ENCODE measurements around the gene AFF3.

AFF3 gene

GRCh38 chr2:99679518-99679917 is 462.9 kb downstream of the AFF3 start:
- no peak overlapping the region for H2AFZ ChIP-seq (ENCODE audit: low read depth, low read length)
- H4K20me1 ChIP-seq (ENCODE audit: insufficient read depth, low read length), result no peaks in the 10 kb centered on the region
- H3K36me3 ChIP-seq (replicated peaks; ENCODE audit: low read depth, low read length), result peaks cover 7% of the 10 kb centered on the region
- H3K4me1 ChIP-seq (ENCODE audit: low read length), result no peaks in the 10 kb centered on the region
- TF ChIP-seq CTCF (IDR thresholded peaks at IDR 0.05; ENCODE audit: low read depth, low read length), result no peak
- no peak for TF ChIP-seq EZH2phosphoT487 (IDR thresholded peaks at IDR 0.05; ENCODE audit: low read depth)
- no peaks in the 10 kb centered on the region for H3K27me3 ChIP-seq (ENCODE audit: low read depth, low read length)
- no peak overlapping the region for H3K27ac ChIP-seq (ENCODE audit: low read length)
- H3K4me2 ChIP-seq (ENCODE audit: low read length), result no peak overlapping the region
- H3K9me3 ChIP-seq (ENCODE audit: insufficient read depth, low read length), result no peaks in the 10 kb centered on the region
- H3K9ac ChIP-seq (ENCODE audit: low read length), result no peak overlapping the region
- no peaks in the 10 kb centered on the region for H3K79me2 ChIP-seq (ENCODE audit: low read length)
- H3K4me3 ChIP-seq (ENCODE audit: low read length), result no peak overlapping the region

GRCh38 chr2:99678625-99679024 is 463.8 kb downstream of the AFF3 start:
- H3K4me2 ChIP-seq (ENCODE audit: low read length), result no peak overlapping the region
- H3K36me3 ChIP-seq (replicated peaks; ENCODE audit: low read depth, low read length), result peaks cover 7% of the 10 kb centered on the region
- H3K9me3 ChIP-seq (ENCODE audit: insufficient read depth, low read length), result no peaks in the 10 kb centered on the region
- no peaks in the 10 kb centered on the region for H3K27me3 ChIP-seq (ENCODE audit: low read depth, low read length)
- TF ChIP-seq CTCF (IDR thresholded peaks at IDR 0.05; ENCODE audit: low read depth, low read length) (no peak), EZH2phosphoT487 (IDR thresholded peaks at IDR 0.05; ENCODE audit: low read depth) (no peak)
- no peaks in the 10 kb centered on the region for H4K20me1 ChIP-seq (ENCODE audit: insufficient read depth, low read length)
- no peaks in the 10 kb centered on the region for H3K4me1 ChIP-seq (ENCODE audit: low read length)
- H3K27ac ChIP-seq (ENCODE audit: low read length), result no peak overlapping the region
- H3K79me2 ChIP-seq (ENCODE audit: low read length), result no peaks in the 10 kb centered on the region
- no peak overlapping the region for H3K4me3 ChIP-seq (ENCODE audit: low read length)
- no peak overlapping the region for H3K9ac ChIP-seq (ENCODE audit: low read length)
- H2AFZ ChIP-seq (ENCODE audit: low read depth, low read length), result no peak overlapping the region

- H3K36me3 ChIP-seq (replicated peaks; ENCODE audit: low read depth, low read length), result peaks cover 5% of the 10 kb centered on the region
- H3K4me2 ChIP-seq (ENCODE audit: low read length), result no peak overlapping the region
- no peaks in the 10 kb centered on the region for H3K79me2 ChIP-seq (ENCODE audit: low read length)
- TF ChIP-seq EZH2phosphoT487 (IDR thresholded peaks at IDR 0.05; ENCODE audit: low read depth), result no peak
- TF ChIP-seq CTCF (IDR thresholded peaks at IDR 0.05; ENCODE audit: low read depth, low read length), result no peak
- H3K4me3 ChIP-seq (ENCODE audit: low read length), result no peak overlapping the region
- no peaks in the 10 kb centered on the region for H3K9me3 ChIP-seq (ENCODE audit: insufficient read depth, low read length)
- no peak overlapping the region for H3K27ac ChIP-seq (ENCODE audit: low read length)
- no peaks in the 10 kb centered on the region; the same call in 1 of the 2 replicates for H3K4me1 ChIP-seq (ENCODE audit: low read length)
- no peaks in the 10 kb centered on the region for H3K27me3 ChIP-seq (ENCODE audit: low read depth, low read length)
- no peaks in the 10 kb centered on the region; the same call in 1 of the 2 replicates for H4K20me1 ChIP-seq (ENCODE audit: insufficient read depth, low read length)
- H2AFZ ChIP-seq (ENCODE audit: low read depth, low read length), result no peak overlapping the region
- H3K9ac ChIP-seq (ENCODE audit: low read length), result no peak overlapping the region
Measured at GRCh38 chr2:99677814-99678213, 464.6 kb downstream of the AFF3 start.

- Histone ChIP-seq H3K9me3 (ENCODE audit: insufficient read depth, low read length) (no peaks in the 10 kb centered on the region), H3K9ac (ENCODE audit: low read length) (no peak overlapping the region), H3K79me2 (ENCODE audit: low read length) (no peaks in the 10 kb centered on the region), H3K4me3 (ENCODE audit: low read length) (no peak overlapping the region), H3K4me2 (ENCODE audit: low read length) (no peak overlapping the region), H2AFZ (ENCODE audit: low read depth, low read length) (no peak overlapping the region), H3K27me3 (ENCODE audit: low read depth, low read length) (no peaks in the 10 kb centered on the region), H3K27ac (ENCODE audit: low read length) (no peak overlapping the region), H4K20me1 (ENCODE audit: insufficient read depth, low read length) (no peaks in the 10 kb centered on the region; the same call in 1 of the 2 replicates), H3K36me3 (replicated peaks; ENCODE audit: low read depth, low read length) (peaks cover 4% of the 10 kb centered on the region), H3K4me1 (ENCODE audit: low read length) (peaks cover 16% of the 10 kb centered on the region)
- TF ChIP-seq EZH2phosphoT487 (IDR thresholded peaks at IDR 0.05; ENCODE audit: low read depth) (no peak), CTCF (IDR thresholded peaks at IDR 0.05; ENCODE audit: low read depth, low read length) (no peak)
Measured at GRCh38 chr2:99675130-99675661, 467.2 kb downstream of the AFF3 start.
